ENCODE data around the gene YTHDC1.
A peak's percentile ranks its signal among the peaks of the same experiment; 100 is the strongest.
"Not testable (repeated sequence)": the region's sequence is repeated elsewhere in the genome, so short reads cannot be mapped to it uniquely, and the experiment has no call there.

The YTHDC1 gene

DNA sequence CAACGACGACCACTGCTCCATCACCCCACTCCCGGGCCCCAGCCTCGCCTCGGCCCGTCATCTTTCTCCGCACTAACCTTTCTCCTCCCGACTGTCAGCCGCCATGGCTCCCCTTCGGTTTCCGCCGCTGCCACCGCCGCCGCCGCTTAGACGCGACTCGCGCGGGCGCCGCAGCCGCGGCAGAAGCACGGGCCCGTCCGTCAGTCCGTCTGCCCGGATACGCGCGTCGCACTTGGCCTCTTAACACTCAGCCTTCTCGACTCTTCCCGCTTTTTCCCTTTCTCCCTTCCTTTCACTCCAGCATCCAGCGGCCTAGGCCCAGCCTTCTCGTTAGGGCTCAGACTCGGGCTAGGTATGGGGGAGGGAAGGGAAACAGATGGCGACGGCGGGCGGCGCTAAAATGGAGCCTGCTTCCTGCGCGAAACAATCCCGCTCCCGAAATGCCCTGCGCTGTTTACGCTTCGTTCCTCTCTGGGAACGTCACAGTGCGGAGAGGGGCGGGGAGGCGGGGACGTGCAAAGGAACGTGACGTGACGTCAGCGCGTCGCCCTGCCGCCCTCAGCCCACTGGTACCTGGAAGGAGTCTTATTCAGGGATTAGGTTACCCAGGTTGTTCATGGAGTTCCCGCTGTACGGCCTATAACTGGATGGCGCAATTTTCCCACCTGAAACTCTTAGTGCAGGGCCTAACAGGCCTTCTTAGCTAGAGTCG, at the start of gene YTHDC1:
YTHDC1 (minus strand) TSS at position 442 of the 712 bp plus-strand sequence; CDS start at position 105, 337 bp downstream.
- DNase-seq: peak; percentile 40

DNA sequence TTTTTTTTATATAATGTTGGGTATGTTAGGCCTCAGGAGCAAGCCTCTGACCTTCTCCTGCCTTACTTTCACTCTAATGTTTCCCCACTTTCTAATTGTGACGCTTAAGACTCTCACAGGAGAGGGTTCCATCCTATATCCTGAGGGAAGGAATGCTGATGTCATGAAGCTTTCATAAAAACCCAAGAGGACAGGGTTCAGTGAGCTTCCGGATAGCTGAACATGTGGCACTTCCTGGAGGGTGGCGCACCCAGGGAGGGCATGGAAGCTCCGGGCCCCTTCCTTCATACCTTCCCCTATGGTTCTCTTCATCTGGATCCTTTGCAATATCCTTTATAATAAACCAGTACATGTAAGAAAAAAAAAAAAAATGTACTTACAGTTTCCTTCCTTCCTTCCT, 49.4 kb upstream of the YTHDC1 start:
- no peak for DNase-seq

DNA sequence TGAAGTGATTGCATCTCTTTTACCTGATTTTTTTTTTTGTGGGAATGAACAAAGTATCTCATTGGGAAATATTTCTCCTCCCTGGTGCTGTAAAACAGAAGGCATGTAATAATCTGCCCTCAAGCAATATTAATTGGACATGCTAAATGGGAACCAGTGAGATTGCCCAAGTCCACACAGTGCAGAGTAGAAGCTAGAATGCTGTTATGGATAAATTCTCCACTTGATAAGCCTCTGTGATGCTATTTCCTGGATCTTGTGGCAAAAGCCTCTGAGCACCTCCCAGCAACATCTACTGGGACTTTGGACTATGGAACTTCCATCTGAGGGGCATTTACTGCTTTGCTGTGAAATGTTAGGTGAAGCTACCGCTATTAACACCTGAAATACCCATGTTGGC, 46.9 kb upstream of the YTHDC1 start:
- DNase-seq: no peak

DNA sequence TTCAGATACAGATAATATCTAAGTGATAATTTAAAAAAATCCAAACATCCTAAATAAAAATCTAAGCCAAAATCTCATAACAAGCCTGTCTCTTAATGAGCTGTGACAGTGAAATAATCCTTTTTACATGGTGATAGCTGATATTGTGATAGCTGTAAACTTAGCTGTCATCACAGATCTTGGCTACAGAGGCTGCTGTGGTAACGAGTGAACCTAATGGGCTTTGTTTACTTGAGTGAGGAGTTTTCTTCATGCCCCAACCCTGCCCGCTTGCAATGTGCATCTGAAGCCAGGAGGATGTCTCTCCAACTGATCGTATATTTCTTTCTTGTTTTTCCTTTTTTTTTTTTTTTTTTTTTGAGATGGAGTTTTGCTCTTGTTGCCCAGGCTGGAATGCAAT, 41.5 kb upstream of the YTHDC1 start:
- no peak for DNase-seq

DNA sequence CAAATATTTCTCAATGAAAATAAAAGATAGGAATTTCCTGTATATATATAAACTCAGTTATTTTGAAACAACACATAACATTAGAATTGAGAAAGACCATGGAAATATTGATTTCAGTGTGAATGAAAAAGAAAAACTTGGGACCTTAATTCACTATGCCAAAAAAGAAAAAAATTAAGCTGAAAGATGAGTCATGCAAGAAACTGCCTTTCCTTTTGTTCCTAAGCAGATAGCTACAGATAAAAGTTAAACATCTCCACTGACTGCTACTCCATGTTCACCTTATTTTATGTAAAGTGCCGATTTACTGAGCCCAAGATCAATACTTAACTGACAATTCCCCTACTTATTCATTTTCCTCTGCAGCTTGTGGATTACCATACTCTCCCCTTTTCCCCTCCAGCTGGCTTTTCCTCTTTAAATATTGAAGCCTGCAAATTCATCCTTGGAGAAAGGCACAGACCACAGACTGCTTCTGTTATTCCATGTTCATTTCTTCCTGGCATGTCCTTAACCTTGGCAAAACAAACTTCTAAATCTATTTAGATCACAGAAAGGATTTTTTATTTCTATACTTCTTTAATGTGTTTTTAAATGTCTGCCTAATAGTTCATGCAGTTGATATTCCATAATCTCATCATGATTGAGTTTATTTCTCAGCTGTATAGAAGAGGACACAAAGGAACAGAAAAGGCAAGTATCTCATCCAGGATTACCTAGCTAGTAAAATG, 40.5 kb upstream of the YTHDC1 start:
- DNase-seq: no peak

DNA sequence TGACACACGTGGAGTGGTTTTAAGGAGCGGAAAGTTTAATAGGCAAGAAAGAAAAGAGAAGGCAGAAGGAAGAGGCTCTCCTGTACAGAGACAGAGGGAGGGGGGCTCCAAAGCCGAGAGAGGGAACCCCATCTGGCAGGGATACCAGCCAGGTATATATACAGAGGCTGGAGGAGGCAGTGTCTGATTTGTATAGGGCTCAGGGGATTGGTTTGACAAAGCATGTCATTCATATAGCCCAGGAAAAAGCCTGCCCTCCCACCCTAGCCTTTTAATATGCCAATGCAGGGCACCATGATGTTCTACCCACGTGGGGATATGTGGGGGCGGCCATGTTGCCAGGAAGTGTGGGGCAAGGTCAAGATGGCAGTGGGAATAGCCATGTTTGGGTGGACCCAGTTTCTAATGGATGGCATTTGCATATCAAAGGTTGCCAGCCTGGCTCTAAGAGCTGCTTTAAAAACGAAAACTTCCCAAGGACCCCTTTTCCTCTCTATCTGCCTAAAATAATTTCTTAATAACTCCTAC, 39.6 kb upstream of the YTHDC1 start:
- DNase-seq: not testable (repeated sequence)

DNA sequence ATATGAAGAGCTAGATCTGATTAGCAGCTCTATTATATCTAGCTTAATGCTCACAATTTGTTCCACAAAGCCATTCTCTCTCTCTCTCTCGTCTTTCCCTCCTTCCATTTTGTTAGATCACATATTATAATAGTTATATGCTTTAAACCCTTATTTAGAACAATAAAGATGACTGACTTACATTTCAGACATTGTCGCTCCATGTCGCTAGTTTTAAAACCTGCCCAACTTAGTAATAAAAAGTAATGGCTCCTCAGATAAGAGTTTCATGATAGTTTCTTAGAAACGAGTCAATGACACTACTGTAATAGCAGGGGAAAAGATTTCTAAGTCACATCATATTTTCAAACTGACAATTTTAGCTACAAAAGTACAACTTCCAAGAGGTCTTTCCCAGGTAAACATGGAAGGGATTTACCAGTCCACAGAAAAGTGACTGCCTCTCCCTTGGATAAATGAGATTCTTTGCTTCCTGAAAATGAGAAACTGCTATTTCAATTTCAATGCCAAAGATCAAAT, 38.5 kb upstream of the YTHDC1 start:
- no peak for DNase-seq

DNA sequence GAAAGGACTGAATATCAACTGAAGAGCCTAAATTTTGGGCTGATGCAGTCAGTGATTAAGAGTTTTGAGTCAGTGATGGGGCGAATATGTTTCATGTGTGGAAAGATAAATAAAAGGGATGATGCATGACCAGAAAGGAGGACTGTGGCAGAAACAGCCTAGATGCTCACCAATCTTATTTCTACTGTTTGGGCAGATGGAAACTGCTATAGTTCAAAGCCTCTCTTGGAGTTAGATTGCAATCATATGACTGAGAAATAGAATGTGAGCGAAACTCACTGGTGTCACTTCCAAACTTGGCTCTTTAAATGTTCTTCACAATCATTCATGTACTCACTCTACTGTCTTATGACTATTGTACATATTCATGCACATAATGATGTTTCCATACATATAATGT, 35.4 kb upstream of the YTHDC1 start:
- DNase-seq: no peak

DNA sequence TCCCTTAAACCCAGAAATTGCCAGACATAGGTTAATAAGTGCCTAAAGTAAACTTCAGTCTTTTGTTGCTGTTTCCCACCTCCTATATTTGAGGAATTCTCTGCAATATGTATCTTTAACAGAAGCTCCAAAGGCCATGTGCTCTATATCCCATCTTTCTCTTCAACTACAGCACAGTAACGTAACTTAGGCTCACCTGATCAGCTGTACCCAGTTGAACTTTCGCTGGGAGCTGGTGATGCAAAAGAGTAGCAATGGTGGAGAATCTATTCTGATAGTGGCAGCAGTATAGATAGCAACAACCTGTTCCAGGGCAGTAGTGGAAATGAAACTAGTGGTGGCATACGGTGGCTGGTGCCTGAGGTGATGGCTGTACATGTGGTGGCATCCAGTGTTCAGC, 33.2 kb upstream of the YTHDC1 start:
- no peak for DNase-seq

DNA sequence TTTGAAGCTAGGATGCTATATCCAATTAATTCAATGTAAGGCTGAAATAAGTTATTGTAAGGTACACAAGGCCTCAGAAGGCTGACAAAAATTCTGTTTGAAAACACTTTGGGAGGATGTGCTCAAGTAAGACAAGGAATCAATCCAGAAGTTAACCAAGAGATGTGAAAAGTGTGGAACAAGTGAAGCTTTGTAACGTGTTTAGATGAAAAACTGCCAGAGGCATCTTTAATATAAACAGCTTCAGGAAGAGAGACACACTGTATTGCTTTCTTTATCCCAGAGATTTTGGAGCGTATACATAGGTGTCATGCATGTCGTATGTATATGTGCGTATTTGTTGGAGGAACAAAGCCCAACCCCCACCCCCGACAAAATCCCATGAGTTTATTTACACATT, 28.3 kb upstream of the YTHDC1 start:
- no peak for DNase-seq

DNA sequence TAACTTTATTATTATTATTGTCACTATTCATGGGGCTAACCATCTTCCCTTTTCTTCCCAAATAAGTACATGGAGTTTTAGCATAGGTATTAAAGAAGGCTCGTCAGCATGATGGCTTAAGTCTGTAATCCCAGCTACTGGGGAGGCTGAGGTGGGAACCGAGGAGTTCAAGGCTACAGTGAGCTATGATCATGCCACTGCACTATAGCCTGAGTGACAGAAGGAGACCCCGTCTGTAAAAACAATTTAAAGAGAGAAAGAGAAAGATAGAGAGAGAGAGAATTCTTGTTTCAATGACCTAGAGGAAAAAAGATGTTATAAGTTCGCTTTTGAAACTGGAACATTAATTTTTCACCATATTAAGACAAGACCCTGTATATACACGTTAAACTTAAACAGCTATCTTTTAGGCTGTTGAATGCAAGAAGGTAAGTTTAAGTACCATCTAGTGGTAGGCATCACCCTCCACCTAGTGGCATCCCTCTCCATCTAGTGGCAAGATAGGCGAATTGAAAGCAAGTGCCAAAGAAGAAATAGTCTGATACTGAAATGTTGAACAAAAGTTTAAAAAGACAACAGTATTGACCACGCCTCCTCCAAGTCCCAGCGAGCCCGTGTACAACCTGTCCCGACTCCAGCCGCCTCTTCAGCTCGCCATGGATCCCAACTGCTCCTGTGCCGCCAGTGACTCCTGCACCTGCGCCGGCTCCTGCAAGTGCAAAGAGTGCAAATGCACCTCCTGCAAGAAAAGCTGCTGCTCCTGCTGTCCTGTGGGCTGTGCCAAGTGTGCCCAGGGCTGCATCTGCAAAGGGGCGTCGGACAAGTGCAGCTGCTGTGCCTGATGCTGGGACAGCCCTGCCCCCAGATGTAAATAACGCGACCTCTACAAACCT, 26.0 kb upstream of the YTHDC1 start:
- peak; percentile 23 for DNase-seq

DNA sequence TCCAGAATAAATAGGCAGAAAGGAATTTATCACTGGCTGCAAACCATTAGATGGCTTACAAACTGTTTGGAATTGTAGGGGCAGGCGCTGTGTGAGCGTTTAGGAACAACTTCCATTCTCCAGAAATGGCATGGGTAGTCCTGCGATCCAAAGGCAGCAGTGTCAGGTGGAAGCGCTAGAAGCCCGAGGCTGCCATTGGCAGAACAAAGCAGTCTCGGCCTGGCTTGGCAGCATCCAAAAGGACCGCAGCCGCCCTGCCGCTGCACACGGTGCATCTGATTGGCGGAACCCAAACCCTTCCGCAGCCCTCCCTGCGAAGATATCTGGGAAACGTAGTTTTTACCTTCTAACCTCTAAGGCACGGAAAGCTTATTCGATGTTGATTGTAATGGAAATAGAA, 23.6 kb upstream of the YTHDC1 start:
- no peak for DNase-seq

DNA sequence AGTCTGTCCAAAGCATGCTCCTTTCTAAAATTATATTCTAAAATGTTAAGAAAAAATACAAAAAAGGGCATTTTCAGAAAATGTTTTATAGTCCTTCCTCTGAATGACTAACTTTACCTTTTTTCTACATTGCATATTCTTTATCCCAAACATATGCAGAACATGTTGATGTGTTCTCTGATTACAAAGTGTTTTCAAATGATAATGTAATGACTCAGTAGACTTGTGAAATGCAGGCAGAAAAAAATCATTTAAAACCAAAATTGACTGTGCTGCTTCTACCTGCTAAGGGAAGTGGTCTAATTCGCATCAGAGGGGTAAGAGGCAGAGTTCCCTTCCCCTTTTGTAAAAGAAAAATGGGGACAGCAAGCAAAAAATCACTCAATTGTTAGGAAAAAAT, 22.7 kb upstream of the YTHDC1 start:
- no peak for DNase-seq

DNA sequence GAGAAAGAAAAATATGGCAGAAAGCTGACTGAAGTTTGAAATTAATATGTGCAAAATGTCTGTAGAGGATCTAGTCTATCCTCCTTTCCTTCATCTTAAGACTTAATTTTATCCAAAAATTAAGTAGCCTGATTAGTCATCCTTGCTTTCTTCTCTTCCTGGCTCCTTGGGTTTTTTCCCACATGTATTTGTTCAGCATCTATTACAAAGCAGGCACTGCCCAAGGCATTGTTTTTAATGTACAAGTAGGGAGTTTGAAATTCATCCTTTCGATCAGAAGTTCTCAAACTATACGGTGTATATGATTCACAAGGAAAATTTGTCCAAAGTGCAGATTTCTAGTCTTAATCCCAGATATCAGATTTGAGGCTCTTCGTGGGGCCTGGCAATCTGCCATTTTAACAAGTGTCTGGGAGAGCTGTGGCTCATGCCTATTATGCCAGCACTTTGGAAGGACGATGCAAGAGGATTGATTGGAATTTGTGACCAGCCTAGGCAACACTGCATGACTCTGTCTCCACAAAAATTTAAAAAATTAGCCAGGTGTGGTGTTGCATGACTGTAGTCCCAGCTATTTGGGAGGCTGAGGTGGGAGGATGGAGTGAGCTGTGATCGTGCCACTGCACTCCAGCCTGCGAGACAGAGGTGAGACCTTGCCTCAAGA, 19.4 kb upstream of the YTHDC1 start:
- DNase-seq: no peak

DNA sequence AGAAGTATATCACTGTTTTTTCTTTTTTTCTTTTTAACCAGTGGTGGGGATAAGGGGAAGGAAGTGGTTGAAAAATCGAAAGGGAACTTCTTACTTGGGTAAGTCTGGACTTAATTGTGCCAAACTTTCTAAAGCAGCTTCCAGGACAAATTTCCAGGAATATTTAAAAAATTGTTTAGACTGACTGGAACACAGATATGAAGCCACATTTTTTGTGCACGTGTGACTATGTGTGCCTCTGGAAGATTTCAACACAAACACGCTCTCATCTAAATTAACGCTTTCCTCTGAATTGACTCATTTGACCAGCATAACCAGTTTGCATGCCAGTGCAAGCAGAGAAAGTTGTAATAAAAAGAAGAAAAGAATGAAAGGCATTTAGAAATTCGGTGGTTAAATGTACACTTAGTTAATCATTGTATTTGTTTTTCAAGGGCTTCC, 18.8 kb upstream of the YTHDC1 start:
- no peak for DNase-seq

DNA sequence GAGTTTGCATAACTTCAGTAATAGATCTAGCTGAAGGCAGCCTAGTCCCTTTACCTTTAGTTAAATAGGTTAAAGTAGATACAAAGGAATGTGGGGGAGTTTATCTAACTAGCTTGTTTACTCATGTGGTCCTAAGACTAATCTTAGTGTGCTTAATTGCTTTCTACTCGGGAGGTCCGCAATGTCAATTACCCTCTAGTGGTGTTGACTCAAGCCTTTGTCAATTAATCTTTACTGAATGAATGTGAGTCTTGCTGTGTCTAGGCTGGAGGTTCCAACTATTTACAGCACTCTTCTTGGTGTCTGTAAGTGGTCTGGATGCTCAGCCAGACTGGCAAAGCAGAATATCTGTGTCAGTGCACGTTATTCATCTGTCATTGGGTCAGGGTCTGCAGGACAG, 17.9 kb upstream of the YTHDC1 start:
- no peak for DNase-seq

DNA sequence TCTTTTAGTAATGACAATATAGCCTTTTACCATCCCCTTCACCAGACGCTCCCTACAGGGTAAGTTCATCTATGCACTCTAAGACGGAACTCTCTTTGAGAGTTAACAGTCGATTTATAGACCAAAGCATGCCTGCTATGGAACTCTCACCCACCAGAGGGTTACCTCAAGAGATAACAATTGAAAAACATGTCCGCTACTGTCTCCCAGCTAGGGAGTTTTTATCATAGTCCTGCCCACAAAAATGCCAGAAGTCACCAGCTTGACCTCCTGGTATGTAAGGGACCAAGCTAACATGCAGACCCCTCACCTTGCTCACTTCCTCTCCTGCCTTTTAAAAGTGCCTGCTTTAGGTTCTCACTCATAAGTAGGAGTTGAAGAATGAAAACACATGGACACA, 16.7 kb upstream of the YTHDC1 start:
- no peak for DNase-seq

DNA sequence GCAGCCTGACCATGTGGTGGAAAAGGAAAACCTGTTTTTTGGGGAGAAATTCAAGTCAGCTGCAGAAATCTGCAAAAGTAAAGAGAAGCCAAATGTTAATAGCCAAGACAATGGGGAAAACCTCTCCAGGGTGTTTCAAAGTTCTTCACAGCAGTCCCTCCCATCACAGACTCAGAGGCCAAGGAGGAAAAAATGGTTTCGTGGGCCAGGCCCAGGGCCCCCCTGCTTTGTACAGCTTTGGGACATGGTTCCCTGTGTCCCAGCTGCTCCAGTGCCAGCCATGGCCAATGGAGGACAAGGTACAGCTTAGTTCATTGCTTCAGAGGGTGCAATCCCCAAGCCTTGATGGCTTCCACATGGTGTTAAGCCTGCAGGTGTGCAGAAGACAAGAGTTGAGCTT, 15.2 kb upstream of the YTHDC1 start:
- no peak for DNase-seq

DNA sequence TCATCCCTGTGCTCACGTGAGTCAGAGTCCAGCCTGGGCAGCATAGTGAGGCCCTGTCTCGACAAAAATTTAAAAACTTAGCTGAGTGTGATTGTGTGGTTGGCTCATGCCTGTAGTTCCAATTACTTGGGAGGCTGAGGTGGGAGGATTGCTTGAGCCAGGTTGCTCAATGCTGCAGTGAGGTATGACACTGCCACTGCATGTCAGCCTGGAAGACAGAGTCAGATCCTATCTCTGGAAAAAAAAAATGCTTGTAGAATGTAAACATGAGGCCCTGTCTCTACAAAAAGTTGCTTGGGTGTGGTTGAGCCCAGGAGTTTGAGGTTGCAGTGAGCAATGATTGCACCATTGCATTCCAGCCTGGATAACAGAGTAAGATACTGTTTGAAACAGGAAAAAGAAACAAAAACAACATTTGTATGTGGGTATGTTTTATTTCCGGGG, 11.3 kb upstream of the YTHDC1 start:
- DNase-seq: no peak

DNA sequence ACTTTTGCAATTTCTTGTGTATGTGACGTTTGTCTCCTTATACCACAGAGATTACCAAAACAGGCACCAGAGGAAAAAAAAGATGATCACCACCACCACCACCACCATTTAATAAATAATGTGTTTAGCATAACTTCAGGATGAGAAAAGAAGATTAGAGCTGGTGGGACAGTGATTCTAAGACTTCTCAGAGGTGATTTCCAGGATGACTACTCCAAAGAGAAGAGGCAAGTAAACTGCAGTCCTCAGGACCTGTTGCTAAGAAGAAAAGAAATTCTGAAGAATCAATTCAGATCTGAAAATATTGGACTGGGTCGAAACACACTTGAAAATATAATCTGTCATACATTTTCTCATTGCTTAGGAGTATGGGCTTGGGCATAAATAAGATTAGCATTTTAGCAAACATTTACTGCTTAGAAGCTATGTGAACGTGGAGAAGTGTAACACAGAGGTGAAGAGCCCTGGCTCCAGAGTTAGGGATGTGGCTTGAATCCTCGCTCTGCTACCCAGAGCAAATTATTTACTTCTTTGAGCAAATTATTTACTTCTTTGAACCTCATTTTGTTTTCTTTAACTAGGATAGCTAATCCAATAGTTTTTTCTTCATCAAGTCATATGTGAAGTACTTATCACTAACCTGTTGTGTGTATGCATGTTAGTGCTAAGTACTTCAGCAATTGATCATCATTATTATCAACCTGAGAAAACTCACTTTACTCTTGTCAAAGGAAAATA, 10.5 kb upstream of the YTHDC1 start:
- no peak for DNase-seq

DNA sequence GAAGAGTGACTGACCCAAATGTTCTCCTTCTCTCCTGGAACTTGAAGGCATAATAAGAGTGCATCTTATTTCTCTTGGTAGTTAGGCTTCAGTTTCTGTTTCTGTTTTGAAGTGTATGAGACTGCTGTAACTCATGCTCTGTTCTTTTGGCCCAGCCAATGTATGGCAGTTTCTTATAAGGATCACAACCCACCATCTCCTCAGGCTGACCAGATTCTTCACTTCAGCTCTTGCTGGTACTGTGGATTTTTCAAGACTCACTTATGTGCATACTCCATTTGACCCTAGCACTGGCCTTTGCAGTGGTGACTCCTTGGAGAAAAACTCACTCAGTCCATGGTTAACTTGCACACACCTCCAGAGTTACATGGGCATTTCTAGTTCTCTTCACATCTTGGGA, 9.6 kb upstream of the YTHDC1 start:
- no peak for DNase-seq

DNA sequence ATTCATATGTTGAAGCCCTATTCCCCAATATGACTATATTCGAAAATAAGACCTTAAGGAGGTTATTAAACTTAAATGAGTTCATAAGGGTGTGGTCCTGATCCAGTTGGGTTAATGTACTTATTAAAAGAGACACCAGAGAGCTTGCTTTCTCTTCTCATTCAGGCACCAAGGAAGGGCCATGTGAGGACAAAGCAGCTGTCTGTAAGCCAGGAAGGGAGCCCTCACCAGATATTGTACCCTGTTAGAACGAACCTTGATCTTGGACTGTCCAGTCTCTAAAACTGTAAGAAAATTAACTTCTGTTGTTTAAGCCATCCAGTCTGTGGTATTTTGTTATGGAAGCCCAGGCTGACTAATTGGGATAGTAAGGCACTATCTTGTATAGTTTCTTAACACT, 9.1 kb upstream of the YTHDC1 start:
- no peak for DNase-seq

Data from 8988T (cell line).